Stimulated activated CD4-positive, alpha-beta T cell treated with anti-CD3 and anti-CD28 coated beads, TNF-alpha, amount 100 ng/mL, for 1 hour (primary cell): ENCODE results near the gene SSC5D.

Experiments used
- DNase-seq, 3 donors: peaks; one replicate each; pipeline ENCODE4 v3.0.0-alpha.2; 2020; ENCODE audit warnings: low read depth in 3 of 3, low spot score in 1 of 3

SSC5D gene

DNA sequence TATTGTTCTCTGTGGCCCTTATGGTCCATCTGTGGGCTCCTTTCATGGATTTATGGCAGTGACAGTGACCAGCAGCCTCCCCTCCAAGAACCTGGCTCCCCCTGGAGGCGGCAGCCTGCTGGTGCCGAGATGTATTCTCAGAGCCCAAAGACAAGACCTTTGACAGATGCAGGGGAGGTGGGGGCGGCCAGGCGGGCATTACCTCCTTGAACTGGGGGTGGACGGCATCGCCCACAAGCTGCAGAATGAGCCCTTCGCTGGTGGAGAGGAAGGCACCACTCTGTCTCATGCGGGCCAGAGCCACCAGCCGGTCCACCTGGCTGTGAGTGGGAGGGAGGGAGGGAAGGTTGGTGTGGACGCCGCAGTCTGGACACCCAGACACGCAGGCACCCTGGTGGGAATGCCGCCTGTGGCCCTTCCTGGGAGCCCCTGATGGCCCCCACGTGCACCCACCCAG, 33.4 kb upstream of the SSC5D start:
- DNase-seq, result no peak

- DNase-seq, result no peak
Observed at GRCh38 chr19:55455576-55456235, 32.5 kb upstream of the SSC5D start.

DNA sequence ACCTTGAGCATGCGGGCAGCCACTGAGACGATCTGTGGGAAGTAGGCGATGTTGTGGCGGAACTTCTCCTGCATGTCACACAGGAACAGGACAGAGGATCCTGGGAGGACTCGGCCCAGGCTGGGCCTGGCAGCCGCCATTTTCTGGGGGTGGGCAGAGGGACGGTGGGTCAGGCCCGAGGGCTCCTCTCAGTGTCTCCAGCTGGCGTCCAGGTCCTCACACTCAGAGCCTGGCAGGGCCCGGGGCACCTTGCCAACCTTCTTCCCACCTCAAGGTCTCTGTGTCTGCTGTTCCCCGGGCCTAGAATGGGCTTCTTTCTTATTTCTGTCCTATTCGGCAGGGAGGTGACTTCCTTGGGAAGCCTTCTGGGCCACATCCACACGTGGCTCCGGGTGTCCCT, 31.9 kb upstream of the SSC5D start:
- DNase-seq, result no peak

DNA sequence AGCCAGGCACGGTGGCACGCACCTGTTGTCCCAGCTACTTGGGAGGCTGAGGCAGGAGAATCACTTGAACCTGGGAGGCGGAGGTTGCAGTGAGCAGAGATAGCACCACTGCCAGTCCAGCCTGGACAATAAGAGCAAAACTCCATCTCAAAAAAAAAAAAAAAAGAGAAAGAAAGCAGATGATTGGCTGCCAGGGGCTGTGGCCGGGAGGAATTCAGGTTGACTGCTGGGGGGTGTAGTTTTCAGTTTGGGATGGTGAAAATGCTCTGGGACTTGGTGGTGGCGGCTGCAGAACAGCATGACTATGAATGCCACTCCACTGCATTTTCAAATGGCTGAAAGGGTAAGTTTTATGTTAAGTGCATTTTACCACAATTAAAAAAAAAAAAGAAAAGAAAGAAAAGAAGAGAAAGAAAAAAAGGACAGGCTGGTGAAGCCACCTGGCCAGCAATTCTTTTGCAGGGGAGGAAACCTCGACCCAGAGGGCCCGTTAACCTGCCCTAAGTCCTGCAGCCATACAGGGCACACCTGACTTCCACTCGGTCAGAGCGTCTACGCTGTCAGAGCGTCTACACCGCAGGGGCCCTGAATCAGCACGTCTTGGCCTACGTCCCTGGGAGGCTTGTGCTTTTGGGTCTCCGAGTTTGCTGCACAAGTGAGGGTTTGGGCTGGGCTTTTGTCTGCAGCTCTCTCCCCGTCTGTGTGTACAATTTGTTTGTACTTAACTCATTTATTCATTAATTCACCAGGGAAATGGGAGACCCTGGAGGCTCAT, 30.4 kb upstream of the SSC5D start:
- no peak for DNase-seq

DNA sequence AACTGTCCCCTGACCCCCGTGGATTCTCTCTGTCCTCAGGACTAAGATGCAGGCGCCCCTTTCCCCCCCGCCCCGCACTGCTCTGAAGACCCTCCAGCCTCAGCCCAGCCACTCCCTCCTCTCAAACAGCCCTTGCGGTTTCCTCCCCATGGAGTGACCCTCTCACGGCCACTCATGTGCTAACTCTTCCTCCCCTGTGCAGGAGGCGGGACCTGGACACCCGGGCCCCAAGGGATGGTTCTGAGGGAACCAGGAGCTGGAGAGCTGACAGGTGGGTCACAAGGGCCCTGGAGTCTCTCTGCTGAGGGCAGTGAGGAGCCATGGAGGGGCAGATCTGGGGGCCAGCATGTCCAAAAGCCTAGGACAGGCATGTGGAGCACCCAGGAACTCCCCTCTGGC, 28.7 kb upstream of the SSC5D start:
- DNase-seq, result no peak

DNA sequence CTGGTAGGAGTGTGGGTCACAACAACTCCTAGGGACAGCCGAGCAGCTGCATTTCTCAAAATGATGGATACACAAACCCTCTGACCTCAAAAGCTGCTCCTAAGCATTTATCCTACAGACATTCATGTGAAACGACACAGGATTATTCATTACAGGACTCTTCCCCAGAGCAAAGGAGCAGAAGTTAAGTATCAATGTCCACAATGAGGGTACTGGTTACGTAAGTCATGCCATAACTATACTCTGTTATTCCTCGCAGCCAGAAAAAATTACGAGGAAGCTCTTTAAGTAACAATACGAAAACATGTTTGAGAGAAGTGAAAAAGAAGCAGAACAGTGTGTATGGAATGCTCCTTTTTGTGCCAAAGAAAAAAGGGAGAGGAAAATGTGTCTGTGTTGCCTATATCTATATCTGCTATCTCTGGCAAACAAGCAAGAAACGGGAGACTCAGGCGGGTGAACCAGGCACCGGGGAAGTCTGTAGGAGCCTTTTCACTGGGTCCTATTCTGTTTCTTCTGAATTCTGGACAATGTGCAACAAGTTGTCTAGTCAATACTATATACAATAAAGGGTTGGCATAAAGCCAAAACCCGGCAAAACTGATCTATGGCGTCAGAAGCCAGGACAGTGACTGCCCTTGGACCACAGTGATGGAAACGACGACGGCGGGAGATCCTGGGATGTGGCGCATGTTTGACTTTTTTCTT, 28.1 kb upstream of the SSC5D start:
- no peak for DNase-seq

DNA sequence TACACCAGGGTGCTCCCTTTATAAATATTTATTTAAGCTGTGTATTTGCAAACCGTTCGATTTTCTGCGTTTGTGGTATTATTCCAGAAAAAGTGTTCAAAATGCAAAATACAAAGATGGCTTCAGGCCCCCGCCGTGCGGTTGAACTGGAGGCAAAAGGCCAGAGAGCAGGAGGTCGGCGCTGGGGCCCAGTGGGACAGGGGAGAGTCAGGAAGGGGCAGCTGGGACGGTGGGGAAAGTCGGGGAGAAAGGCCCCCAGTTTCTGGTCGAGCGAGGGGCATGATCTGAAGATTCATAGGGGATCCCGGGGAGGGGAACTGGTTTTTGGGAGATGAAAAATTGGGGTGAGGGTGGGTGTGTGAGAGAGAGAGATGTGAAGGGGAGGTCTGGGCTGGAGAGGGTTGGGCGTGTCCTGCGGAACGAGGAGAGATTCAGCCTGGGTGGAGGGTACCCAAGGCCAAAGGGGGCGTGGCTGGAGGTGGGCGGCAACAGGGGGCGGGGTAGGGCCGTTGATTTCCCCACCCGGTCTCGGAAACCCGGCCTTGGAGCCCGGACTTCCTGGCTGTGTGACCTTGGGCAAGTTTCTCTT, 27.5 kb upstream of the SSC5D start:
- DNase-seq, result no peak

GRCh38 chr19:55461259-55461973, 26.8 kb upstream of the SSC5D start, which contains the start of gene ISOC2:
Gene ISOC2 (minus strand): TSS chr19:55461642. CDS start chr19:55456486, 5,156 bp downstream.
- DNase-seq, result peak; percentile 99 to 100 (median 100)

- no peak for DNase-seq
Observed at GRCh38 chr19:55461974-55462626, 26.1 kb upstream of the SSC5D start.

DNA sequence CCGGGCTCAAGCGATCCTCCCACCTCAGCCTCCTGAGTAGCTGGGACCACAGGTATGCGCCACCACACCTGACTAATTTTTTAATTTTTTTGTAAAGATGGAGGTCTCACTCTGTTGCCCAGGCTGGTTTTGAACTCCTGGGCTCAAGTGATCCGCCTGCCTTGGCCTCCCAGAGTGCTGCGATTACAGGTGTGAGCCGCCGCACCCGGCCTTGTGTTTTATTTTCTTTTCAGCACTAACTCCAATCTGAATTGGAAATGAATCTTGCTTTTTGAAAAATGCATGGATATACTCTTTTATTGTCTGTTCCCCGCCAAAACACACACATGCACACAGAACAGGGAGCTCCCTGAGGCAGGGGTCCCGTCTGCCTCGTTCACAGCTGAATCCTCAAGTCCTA, 25.5 kb upstream of the SSC5D start:
- no peak for DNase-seq

- no peak for DNase-seq
Observed at GRCh38 chr19:55463583-55464031, 24.6 kb upstream of the SSC5D start.

DNA sequence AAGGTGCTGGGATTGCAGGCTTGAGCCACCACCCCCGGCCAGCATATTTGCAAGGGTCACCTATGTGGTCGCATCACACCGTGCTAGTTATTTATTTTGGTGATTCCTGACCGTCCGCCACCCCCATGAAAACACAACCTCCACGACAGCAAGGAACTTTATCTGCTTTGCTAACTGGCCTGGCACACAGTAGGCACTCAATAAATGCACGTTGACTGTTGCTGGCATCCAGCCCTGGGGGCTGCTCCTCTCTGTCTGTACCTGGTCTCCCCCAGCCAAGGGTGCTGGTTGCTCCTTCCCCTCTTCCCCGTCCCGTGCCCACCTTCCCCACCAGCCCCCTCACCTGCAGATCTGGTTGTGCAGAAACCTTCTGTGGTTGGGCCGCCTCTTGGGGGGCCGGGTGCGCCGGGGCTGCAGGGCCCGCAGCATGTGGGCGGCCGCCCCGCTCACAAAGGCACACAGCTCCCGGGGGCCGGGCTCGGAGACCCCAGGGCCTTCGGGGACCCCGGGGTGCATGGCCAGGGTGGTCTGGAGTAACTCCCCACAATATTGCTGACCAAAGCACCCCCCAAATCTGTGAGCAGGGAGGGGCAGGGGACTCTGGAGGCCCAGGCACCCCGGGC, 24.1 kb upstream of the SSC5D start:
- DNase-seq, result no peak

DNA sequence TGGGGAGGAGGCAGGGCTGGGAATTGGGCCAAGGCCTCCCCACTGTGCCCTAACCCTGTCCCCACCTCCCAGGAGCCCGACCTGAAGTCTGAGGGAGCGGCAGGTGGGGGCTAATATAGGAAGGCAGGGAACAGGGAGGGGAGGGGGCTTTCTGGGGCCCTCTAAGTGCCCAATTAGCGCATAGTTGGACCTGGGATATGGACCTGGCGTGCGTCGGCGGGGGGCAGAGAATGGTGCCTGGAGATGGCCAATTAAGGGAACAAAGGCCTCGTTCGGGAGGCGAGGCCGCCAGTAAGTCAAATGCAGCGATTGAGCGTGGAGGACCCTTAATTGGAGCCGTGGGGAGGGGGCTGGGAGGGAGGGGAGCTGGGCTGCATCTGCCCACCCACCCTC, 23.6 kb upstream of the SSC5D start, which contains the start of gene C19orf85:
Gene C19orf85, minus strand, starts transcription at position 90 of the 393 bp plus-strand sequence. CDS start 197 bp downstream, outside the sequence.
- no peak for DNase-seq

GRCh38 chr19:55465460-55466240, 22.6 kb upstream of the SSC5D start:
- no peak for DNase-seq

DNA sequence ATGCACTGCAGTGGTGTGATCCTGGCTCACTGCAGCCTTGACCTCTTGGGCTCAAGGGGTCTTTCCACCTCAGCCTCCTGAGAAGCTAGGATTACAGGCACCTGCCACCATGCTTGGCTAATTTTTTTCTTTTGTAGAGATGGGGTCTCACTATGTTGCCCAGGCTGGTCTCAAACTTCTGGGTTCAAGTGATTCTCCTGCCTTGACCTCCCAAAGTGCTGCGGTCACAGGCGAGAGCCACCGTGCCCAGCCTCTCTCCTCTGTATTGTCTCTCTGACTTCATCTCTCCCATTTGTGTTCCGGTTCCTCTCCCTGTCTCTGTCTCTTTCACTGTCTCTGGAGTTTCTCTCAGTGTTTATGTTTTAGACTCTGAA, 22.0 kb upstream of the SSC5D start:
- no peak for DNase-seq

GRCh38 chr19:55467236-55468053, 20.8 kb upstream of the SSC5D start:
- peak in 2 of 3 donors; percentile 27 to 68 for DNase-seq

DNA sequence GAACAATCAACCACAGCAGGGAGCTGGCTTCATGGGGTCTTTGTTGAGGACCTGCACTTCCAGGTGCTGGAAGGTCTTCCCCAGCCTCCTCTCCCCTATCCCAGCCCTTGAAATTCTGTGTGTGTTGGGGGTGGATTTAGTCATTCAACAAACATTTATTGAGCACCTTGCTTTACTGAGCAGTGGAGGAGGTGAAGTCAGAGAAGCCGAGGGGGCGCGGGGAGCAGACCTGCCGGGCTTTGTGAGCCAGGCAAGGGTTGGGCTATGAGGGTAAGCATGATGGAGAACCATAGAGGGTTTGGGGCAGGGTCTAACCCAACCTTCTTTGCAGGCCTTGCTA, 20.2 kb upstream of the SSC5D start:
- no peak for DNase-seq

- DNase-seq, result no peak
Observed at GRCh38 chr19:55471266-55471665, 17.0 kb upstream of the SSC5D start.
